Right lobe of liver (tissue), 4 donors: Measurements from ENCODE around the gene UBTD2.

ENCODE experiments used
- CTCF ChIP-seq, 4 donors: fragments of 200-600 bp in 3 of 4; fragments of 450-650 bp in 1 of 4; IDR thresholded peaks; one replicate each; pipeline versions ENCODE4 v1.5.1 to v1.8.0; 2016 to 2022; ENCODE audit warnings: antibody characterized with exemption in 4 of 4, mild to moderate bottlenecking in 2 of 4
- POLR2A ChIP-seq: fragments of 450-650 bp; IDR thresholded peaks from one replicate; pipeline ENCODE4 v1.6.1; 2017; ENCODE audit warnings: antibody characterized with exemption, mild to moderate bottlenecking
- donor health status: DM: no; HTN: no; CAD: no.
- donor health status: DM: no; HTN: no; CAD: no.
- donor health status: DM: no; HTN: yes; CAD: no.

- no peak for TF ChIP-seq CTCF (IDR thresholded peaks at IDR 0.05)
- no peak for TF ChIP-seq POLR2A
Observed at GRCh38 chr5:172194985-172195774, 88.4 kb downstream of the UBTD2 start.
